Endothelial cell of umbilical vein (primary cell): ENCODE results near the gene DAW1. TPM values are rescaled to one million over a fixed set of nuclear protein-coding genes. Genes with fewer than 3 reads are reported as not detected.

Source experiments
- BruUV-seq: library from RNA; stranded (reverse); fragments of 400-500 nt; replicated peaks from 2 replicates; lab custom pipeline; 2021; lab: Mats Ljungman, UMichigan
- CTCF ChIA-PET: fragments of 300-600, 350-600 bp; sonication (Branson Sonifier 250); formaldehyde crosslinking; loops from one replicate; lab custom pipeline; 2021; ENCODE audit warnings: antibody characterized with exemption, inconsistent platforms; lab: Charles Lee
- POLR2A ChIA-PET: fragments of 300-600, 350-600 bp; sonication (Branson Sonifier 250); formaldehyde crosslinking; loops from one replicate; lab custom pipeline; 2021; ENCODE audit warnings: antibody characterized with exemption, inconsistent platforms; lab: Charles Lee
- DNase-seq: peaks from one replicate; pipeline ENCODE4 v3.0.0-alpha.2; 2011; ENCODE audit warnings: low read depth, low spot score
- FAIRE-seq: peaks from 2 replicates; lab custom pipeline; 2011; peaks lifted over from hg19 to GRCh38; lab: Jason Lieb, UNC
- H2AFZ ChIP-seq: 2 replicates; pipeline ENCODE4 v1.6.0; 2012; ENCODE audit warnings: low read depth, low read length, control low read depth, inconsistent platforms
- H3K27ac ChIP-seq: 2 replicates; pipeline ENCODE4 v1.5.1; 2011; ENCODE audit warnings: low read depth, mild to moderate bottlenecking, control low read depth, low read length, moderate library complexity; ENCODE audit not compliant: insufficient read depth
- H3K27me3 ChIP-seq, 2 experiments: 2 replicates each; pipeline versions ENCODE4 v1.6.0 to v1.6.1; 2011; ENCODE audit warnings: low read length in 2 of 2, mixed read lengths in 1 of 2; ENCODE audit not compliant: control insufficient read depth in 2 of 2, insufficient read depth in 2 of 2
- H3K36me3 ChIP-seq, 2 experiments: 2 replicates in 1 of 2; 3 replicates in 1 of 2; pipeline ENCODE4 v1.5.1; 2011; ENCODE audit warnings: low read length in 2 of 2, mild to moderate bottlenecking in 1 of 2, moderate library complexity in 1 of 2; ENCODE audit not compliant: control insufficient read depth in 2 of 2, insufficient read depth in 2 of 2; ENCODE audit errors: extremely low read depth in 1 of 2
- H3K4me1 ChIP-seq: 3 replicates; pipeline ENCODE4 v1.5.1; 2011; ENCODE audit warnings: mild to moderate bottlenecking, low read length; ENCODE audit not compliant: control insufficient read depth, insufficient read depth; ENCODE audit errors: extremely low read depth
- H3K4me2 ChIP-seq: 2 replicates; pipeline ENCODE4 v1.6.1; 2011; ENCODE audit warnings: low read length, control low read depth, mixed read lengths; ENCODE audit not compliant: insufficient read depth
- H3K4me3 ChIP-seq, 3 experiments: fragments of 200-600 bp in 1 of 3; sonication (generic), shearing (Covaris generic) in 1 of 3; replicated peaks in 1 of 3; 2 replicates each; pipeline ENCODE4 v1.5.1; 2011 to 2016; ENCODE audit warnings: control low read depth in 3 of 3, low read length in 3 of 3, mild to moderate bottlenecking in 2 of 3, inconsistent platforms in 1 of 3, low read depth in 1 of 3, moderate library complexity in 1 of 3; ENCODE audit not compliant: insufficient read depth in 1 of 3
- H3K79me2 ChIP-seq: 2 replicates; pipeline ENCODE4 v1.6.0; 2012; ENCODE audit warnings: low read length, inconsistent platforms; ENCODE audit not compliant: control insufficient read depth, insufficient read depth
- H3K9ac ChIP-seq: replicated peaks from 2 replicates; pipeline ENCODE3; 2011; ENCODE audit warnings: low read length, control low read depth; ENCODE audit not compliant: insufficient read depth; ENCODE audit errors: extremely low read depth
- H3K9me1 ChIP-seq: replicated peaks from 3 replicates; pipeline ENCODE4 v1.6.0; 2011; ENCODE audit warnings: mild to moderate bottlenecking, low read length; ENCODE audit not compliant: control insufficient read depth, insufficient read depth; ENCODE audit errors: extremely low read depth
- H3K9me3 ChIP-seq: replicated peaks from 2 replicates; pipeline ENCODE4 v1.5.1; 2012; ENCODE audit warnings: low read length, inconsistent platforms; ENCODE audit not compliant: control insufficient read depth, insufficient read depth
- H4K20me1 ChIP-seq: replicated peaks from 2 replicates; pipeline ENCODE3; 2011; ENCODE audit warnings: mild to moderate bottlenecking, low read length; ENCODE audit not compliant: control insufficient read depth, insufficient read depth; ENCODE audit errors: extremely low read depth
- CTCF ChIP-seq, 2 donors: IDR thresholded peaks; 1 replicate in 1 of 2; 2 replicates in 1 of 2; pipeline ENCODE4 v1.5.1; 2011; ENCODE audit warnings: low read length in 2 of 2, mild to moderate bottlenecking in 2 of 2, moderate library complexity in 2 of 2, control low read depth in 1 of 2, inconsistent platforms in 1 of 2, low read depth in 1 of 2; ENCODE audit not compliant: insufficient read depth in 1 of 2; ENCODE audit errors: extremely low read depth in 1 of 2
- EZH2 ChIP-seq: IDR thresholded peaks from 2 replicates; pipeline ENCODE4 v1.6.1; 2012; ENCODE audit warnings: borderline replicate concordance, low read depth, mild to moderate bottlenecking, moderate library complexity, low read length, inconsistent platforms; ENCODE audit not compliant: severe bottlenecking
- FOS ChIP-seq: IDR thresholded peaks from 2 replicates; pipeline ENCODE4 v1.6.1; 2011; ENCODE audit warnings: mild to moderate bottlenecking, low read length, moderate library complexity, borderline replicate concordance; ENCODE audit not compliant: insufficient read depth
- GATA2 ChIP-seq: IDR thresholded peaks from 2 replicates; pipeline ENCODE4 v1.7.0; 2011; ENCODE audit warnings: low read depth, mild to moderate bottlenecking, moderate library complexity, mixed read lengths, low read length; ENCODE audit not compliant: insufficient read length, insufficient read depth
- JUN ChIP-seq: IDR thresholded peaks from 2 replicates; pipeline ENCODE4 v1.6.1; 2011; ENCODE audit warnings: borderline replicate concordance, low read depth; ENCODE audit not compliant: insufficient read length, insufficient read depth
- MAX ChIP-seq: IDR thresholded peaks from 2 replicates; pipeline ENCODE4 v1.6.1; 2011; ENCODE audit not compliant: insufficient read depth, insufficient read length
- MYC ChIP-seq: IDR thresholded peaks from one replicate; pipeline ENCODE4 v1.6.1; 2011; ENCODE audit warnings: mild to moderate bottlenecking, low read depth, low read length
- POLR2A ChIP-seq: IDR thresholded peaks from 2 replicates; pipeline ENCODE4 v1.6.1; 2012; ENCODE audit warnings: low read depth, mild to moderate bottlenecking, control low read depth, low read length
- POLR2AphosphoS5 ChIP-seq: IDR thresholded peaks from 2 replicates; pipeline ENCODE4 v1.6.1; 2012; ENCODE audit warnings: low read depth, mild to moderate bottlenecking, control low read depth, low read length, moderate library complexity; ENCODE audit not compliant: insufficient read depth
- dilution Hi-C: fragments of 300-500 bp; cut with MboI; formaldehyde crosslinking; loops from one replicate; pipeline ENCODE4 v1.15.0; 2019; ENCODE audit warnings: low sequenced_read_pairs; ENCODE audit not compliant: extremely low pct_ligation_motif_present
- intact Hi-C: fragments of 100-400 bp; cut with micrococcal nuclease; formaldehyde crosslinking; loops from one replicate; pipeline ENCODE4 v1.10.0; 2022
- polyA plus RNA-seq, 4 experiments: library from polyadenylated mRNA; depleted of rRNA in 3 of 4; stranded (reverse) in 3 of 4; unstranded in 1 of 4; fragments of >200 nt; gene quantifications; 2 replicates each; pipeline versions ENCODE4 v1.2.1 to v1.2.3, GENCODE V29; 2011 to 2012; ENCODE audit warnings: missing spikeins in 1 of 4
- total RNA-seq: library from RNA; stranded (reverse); gene quantifications from 2 replicates; pipeline ENCODE4 v1.2.3, GENCODE V29; 2021

The DAW1 gene
- total and polyA plus RNA-seq, 2 donors (not counting 3 experiments of a cell fraction or from before 2014, with no cell fraction given), result 1.2 to 2.0 TPM

GRCh38 chr2:227828477-227828912 is 42.9 kb upstream of the DAW1 start:
- Histone ChIP-seq H3K27ac (no peak overlapping the region), H3K9me3 (no peaks in the 10 kb centered on the region), H3K36me3 (no peaks in the 10 kb centered on the region), H3K4me3 (no peak overlapping the region), H2AFZ (no peak overlapping the region), H4K20me1 (no peaks in the 10 kb centered on the region), H3K9ac (no peak overlapping the region), H3K9me1 (no peaks in the 10 kb centered on the region), H3K4me2 (no peak overlapping the region), H3K79me2 (no peaks in the 10 kb centered on the region), H3K27me3 (no peaks in the 10 kb centered on the region), H3K4me1 (no peaks in the 10 kb centered on the region)
- no peak for FAIRE-seq
- no peak for TF ChIP-seq POLR2AphosphoS5
- no peak for TF ChIP-seq JUN
- no peak for TF ChIP-seq FOS
- no peak for TF ChIP-seq MAX
- dilution Hi-C loops, result no loop called here
- DNase-seq, result no peak
- ChIA-PET CTCF (interaction anchor here (1.4 kb wide), 1 partner anchor 34 kb away, joined by 5 read pairs; no protein-coding TSS in a partner anchor), POLR2A (no interaction called here)
- no TSS peak for BruUV-seq
- intact Hi-C loops, result no loop called here

- Histone ChIP-seq H3K4me2 (no peak overlapping the region), H3K27ac (no peak overlapping the region), H3K9me1 (no peaks in the 10 kb centered on the region), H3K4me1 (no peaks in the 10 kb centered on the region), H3K27me3 (no peaks in the 10 kb centered on the region), H3K36me3 (no peaks in the 10 kb centered on the region), H3K4me3 (no peak overlapping the region), H3K9ac (no peak overlapping the region), H2AFZ (no peak overlapping the region), H3K9me3 (no peaks in the 10 kb centered on the region), H3K79me2 (no peaks in the 10 kb centered on the region), H4K20me1 (no peaks in the 10 kb centered on the region)
- ChIA-PET POLR2A (no interaction called here), CTCF (interaction anchor here (1.4 kb wide), 1 partner anchor 33 kb away, joined by 5 read pairs; no protein-coding TSS in a partner anchor)
- no TSS peak for BruUV-seq
- dilution Hi-C loops, result no loop called here
- TF ChIP-seq EZH2 (no peak), FOS (no peak), JUN (no peak), MYC (no peak), GATA2 (no peak), POLR2AphosphoS5 (no peak), POLR2A (no peak), MAX (no peak), CTCF (IDR thresholded peaks at IDR 0.05; ENCODE audit: extremely low read depth in 1 of 2, insufficient read depth in 1 of 2, low read depth in 1 of 2, low read length in 2 of 2) (no peak)
- intact Hi-C loops, result no loop called here
- DNase-seq, result no peak
- FAIRE-seq, result no peak
These were observed 42.1 kb upstream of the DAW1 start for GRCh38 chr2:227829337-227829736.
